H9 (cell line): Measurements from ENCODE around the gene LRRFIP1. TPM values are rescaled to one million over a fixed set of nuclear protein-coding genes. Genes with fewer than 3 reads are reported as not detected.

Experiments
- DNase-seq: peaks from one replicate; pipeline ENCODE4 v3.0.0-alpha.2; 2017
- H2AFZ ChIP-seq: one replicate; pipeline ENCODE4 v1.6.1; 2013; ENCODE audit warnings: mild to moderate bottlenecking, low read length, control low read depth, moderate library complexity
- H2AK5ac ChIP-seq: 2 replicates; pipeline ENCODE4 v1.6.1; 2013; ENCODE audit warnings: low read length, control low read depth, mixed read lengths; ENCODE audit not compliant: insufficient read length
- H2BK120ac ChIP-seq: one replicate; pipeline ENCODE4 v1.6.1; 2013; ENCODE audit warnings: low read depth, mild to moderate bottlenecking, low read length, control low read depth, inconsistent platforms; ENCODE audit not compliant: poor library complexity, severe bottlenecking
- H2BK12ac ChIP-seq: 2 replicates; pipeline ENCODE4 v1.6.1; 2013; ENCODE audit warnings: low read length, control low read depth, mixed read lengths, low read depth; ENCODE audit not compliant: insufficient read length
- H2BK15ac ChIP-seq: 2 replicates; pipeline ENCODE4 v1.6.1; 2013; ENCODE audit warnings: low read depth, low read length, control low read depth
- H2BK20ac ChIP-seq: one replicate; pipeline ENCODE4 v1.6.1; 2013; ENCODE audit warnings: low read depth, mild to moderate bottlenecking, low read length, control low read depth, inconsistent platforms; ENCODE audit not compliant: poor library complexity, severe bottlenecking
- H2BK5ac ChIP-seq: 2 replicates; pipeline ENCODE4 v1.6.1; 2013; ENCODE audit warnings: low read length, control low read depth, mixed read lengths; ENCODE audit not compliant: insufficient read length
- H3K14ac ChIP-seq: 2 replicates; pipeline ENCODE4 v1.6.1; 2013; ENCODE audit warnings: low read length, control low read depth; ENCODE audit not compliant: insufficient read depth
- H3K18ac ChIP-seq: 2 replicates; pipeline ENCODE4 v1.6.1; 2013; ENCODE audit warnings: low read depth, mild to moderate bottlenecking, mixed read lengths, low read length, control low read depth; ENCODE audit not compliant: insufficient read length
- H3K23ac ChIP-seq: 2 replicates; pipeline ENCODE4 v1.6.1; 2013; ENCODE audit warnings: low read length, control low read depth, mixed read lengths, low read depth; ENCODE audit not compliant: insufficient read length
- H3K23me2 ChIP-seq: 2 replicates; pipeline ENCODE4 v1.6.1; 2013; ENCODE audit warnings: low read depth, mild to moderate bottlenecking, mixed read lengths, low read length, control low read depth; ENCODE audit not compliant: insufficient read length, poor library complexity, severe bottlenecking
- H3K27ac ChIP-seq: 2 replicates; pipeline ENCODE4 v1.5.1; 2013; ENCODE audit warnings: low read length, control low read depth, mixed read lengths, low read depth; ENCODE audit not compliant: insufficient read length
- H3K27me3 ChIP-seq: 2 replicates; pipeline ENCODE4 v1.6.1; 2013; ENCODE audit warnings: low read length, control low read depth, inconsistent platforms; ENCODE audit not compliant: insufficient read depth
- H3K4ac ChIP-seq: 2 replicates; pipeline ENCODE4 v1.6.1; 2013; ENCODE audit warnings: low read depth, mild to moderate bottlenecking, control low read depth, inconsistent platforms, low read length, moderate library complexity
- H3K4me1 ChIP-seq: 2 replicates; pipeline ENCODE4 v1.6.1; 2013; ENCODE audit warnings: low read length, control low read depth, inconsistent platforms; ENCODE audit not compliant: insufficient read depth
- H3K4me2 ChIP-seq: 2 replicates; pipeline ENCODE4 v1.6.1; 2013; ENCODE audit warnings: low read length, control low read depth, mixed read lengths; ENCODE audit not compliant: insufficient read length, insufficient read depth
- H3K56ac ChIP-seq: 2 replicates; pipeline ENCODE4 v1.6.1; 2013; ENCODE audit warnings: low read depth, mild to moderate bottlenecking, mixed read lengths, low read length, control low read depth; ENCODE audit not compliant: insufficient read length
- H3K79me1 ChIP-seq: 2 replicates; pipeline ENCODE4 v1.6.1; 2013; ENCODE audit warnings: low read depth, mild to moderate bottlenecking, moderate library complexity, low read length, control low read depth, inconsistent platforms; ENCODE audit not compliant: insufficient read depth, poor library complexity, severe bottlenecking
- H3K79me2 ChIP-seq: 2 replicates; pipeline ENCODE4 v1.6.1; 2013; ENCODE audit warnings: low read length, control low read depth, inconsistent platforms; ENCODE audit not compliant: insufficient read depth
- H3K9ac ChIP-seq: 2 replicates; pipeline ENCODE4 v1.6.1; 2013; ENCODE audit warnings: low read length, control low read depth, mixed read lengths; ENCODE audit not compliant: insufficient read length; ENCODE audit errors: extremely low read depth
- H3K9me3 ChIP-seq: one replicate; pipeline ENCODE4 v1.6.1; 2013; ENCODE audit warnings: low read depth, low read length, inconsistent platforms; ENCODE audit not compliant: control insufficient read depth
- H3T11ph ChIP-seq: one replicate; pipeline ENCODE4 v1.6.1; 2013; ENCODE audit warnings: mild to moderate bottlenecking, low read length, control low read depth, inconsistent platforms
- H4K20me1 ChIP-seq: one replicate; pipeline ENCODE4 v1.6.1; 2013; ENCODE audit not compliant: control insufficient read depth, insufficient read length, insufficient read depth
- H4K5ac ChIP-seq: 2 replicates; pipeline ENCODE4 v1.6.1; 2013; ENCODE audit warnings: low read depth, mild to moderate bottlenecking, mixed read lengths, low read length, control low read depth; ENCODE audit not compliant: insufficient read length
- H4K8ac ChIP-seq: replicated peaks from 2 replicates; pipeline ENCODE4 v1.6.1; 2013; ENCODE audit warnings: low read length, control low read depth, mixed read lengths, low read depth; ENCODE audit not compliant: insufficient read length
- H4K91ac ChIP-seq: 2 replicates; pipeline ENCODE4 v1.6.1; 2013; ENCODE audit warnings: low read depth, mild to moderate bottlenecking, moderate library complexity, mixed read lengths, low read length, control low read depth; ENCODE audit not compliant: insufficient read length
- H3K27ac Mint-ChIP-seq, 3 experiments: 2 replicates in 2 of 3; 3 replicates in 1 of 3; pipeline ENCODE4 v1.8.0; 2020 to 2021; ENCODE audit warnings: mixed read lengths in 3 of 3, mild to moderate bottlenecking in 1 of 3, moderate library complexity in 1 of 3
- H3K27me3 Mint-ChIP-seq: 2 replicates; pipeline ENCODE4 v1.8.0; 2021; ENCODE audit warnings: low read depth, mild to moderate bottlenecking, moderate library complexity, mixed read lengths
- H3K36me3 Mint-ChIP-seq, 3 experiments: 2 replicates in 2 of 3; 3 replicates in 1 of 3; pipeline ENCODE4 v1.8.0; 2020 to 2021; ENCODE audit warnings: low read depth in 3 of 3, mixed read lengths in 3 of 3; ENCODE audit not compliant: insufficient read depth in 1 of 3
- H3K4me1 Mint-ChIP-seq, 2 experiments: 2 replicates each; pipeline ENCODE4 v1.8.0; 2020; ENCODE audit warnings: mixed read lengths in 2 of 2
- H3K4me3 Mint-ChIP-seq, 2 experiments: 2 replicates in 1 of 2; 3 replicates in 1 of 2; pipeline ENCODE4 v1.8.0; 2020 to 2021; ENCODE audit warnings: mild to moderate bottlenecking in 2 of 2, mixed read lengths in 2 of 2, moderate library complexity in 1 of 2
- H3K9me3 Mint-ChIP-seq, 2 experiments: 2 replicates in 1 of 2; 3 replicates in 1 of 2; pipeline ENCODE4 v1.8.0; 2020; ENCODE audit warnings: mild to moderate bottlenecking in 2 of 2, mixed read lengths in 2 of 2, moderate library complexity in 1 of 2
- WGBS: extraction: QIAGEN DNeasy Blood & Tissue Kit; methylation state at CpG from one replicate; pipeline ENCODE4 v1.1.7; 2013; ENCODE audit warnings: missing lambda C conversion rate, low lambda C conversion rate, mixed read lengths; ENCODE audit not compliant: insufficient read length; ENCODE audit errors: extremely low coverage; 5-methylcytosine and 5-hydroxymethylcytosine counted together
- total RNA-seq: library from RNA; stranded (reverse); gene quantifications from 2 replicates; pipeline ENCODE4 v1.2.1, GENCODE V29; 2021
- TF ChIP-seq, protein P1 (sequence below): fragments of 200-600 bp; sonication (generic); conservative IDR thresholded peaks from 3 replicates; pipeline ENCODE4 v1.8.0; 2021; ENCODE audit warnings: antibody characterized with exemption, mild to moderate bottlenecking

The LRRFIP1 gene
- total RNA-seq, 1 experiment from 2014 or later, result 38.5 TPM

- Histone ChIP-seq H3K56ac (no peak overlapping the region), H3K4me2 (no peak overlapping the region), H3K23ac (no peak overlapping the region), H3K4ac (no peak overlapping the region), H3K27me3 (no peaks in the 10 kb centered on the region), H2BK5ac (no peak overlapping the region), H2BK12ac (no peak overlapping the region), H2BK20ac (no peak overlapping the region), H4K20me1 (no peaks in the 10 kb centered on the region), H3K79me2 (no peaks in the 10 kb centered on the region), H3K18ac (no peak overlapping the region), H2BK15ac (no peak overlapping the region), H3K27ac (no peak overlapping the region), H3K23me2 (no peaks in the 10 kb centered on the region), H2AK5ac (no peak overlapping the region), H2AFZ (no peak overlapping the region), H3K79me1 (no peaks in the 10 kb centered on the region), H4K5ac (no peak overlapping the region), H4K8ac (no peak overlapping the region), H3K9ac (no peak overlapping the region), H4K91ac (no peak overlapping the region), H3K4me1 (no peaks in the 10 kb centered on the region), H3K9me3 (peaks cover 9% of the 10 kb centered on the region), H3T11ph (no peak overlapping the region), H3K14ac (no peak overlapping the region), H2BK120ac (no peak overlapping the region)
- no peak for DNase-seq
- Mint-ChIP-seq H3K4me3 (no peak overlapping the region), H3K27me3 (peaks cover 2% of the 10 kb centered on the region; the same call in 1 of the 2 replicates), H3K4me1 (peaks cover 0 to 4% of the 10 kb centered on the region in 2 experiments; a peak in 2 of 4 replicates), H3K9me3 (peaks cover 19 to 20% of the 10 kb centered on the region in 2 experiments), H3K36me3 (peaks cover 13 to 21% (median 19%) of the 10 kb centered on the region in 3 experiments), H3K27ac (no peak overlapping the region)
- WGBS, result no CpG with 5 or more reads among the region's 4 CpGs
- TF ChIP-seq, protein P1, sequence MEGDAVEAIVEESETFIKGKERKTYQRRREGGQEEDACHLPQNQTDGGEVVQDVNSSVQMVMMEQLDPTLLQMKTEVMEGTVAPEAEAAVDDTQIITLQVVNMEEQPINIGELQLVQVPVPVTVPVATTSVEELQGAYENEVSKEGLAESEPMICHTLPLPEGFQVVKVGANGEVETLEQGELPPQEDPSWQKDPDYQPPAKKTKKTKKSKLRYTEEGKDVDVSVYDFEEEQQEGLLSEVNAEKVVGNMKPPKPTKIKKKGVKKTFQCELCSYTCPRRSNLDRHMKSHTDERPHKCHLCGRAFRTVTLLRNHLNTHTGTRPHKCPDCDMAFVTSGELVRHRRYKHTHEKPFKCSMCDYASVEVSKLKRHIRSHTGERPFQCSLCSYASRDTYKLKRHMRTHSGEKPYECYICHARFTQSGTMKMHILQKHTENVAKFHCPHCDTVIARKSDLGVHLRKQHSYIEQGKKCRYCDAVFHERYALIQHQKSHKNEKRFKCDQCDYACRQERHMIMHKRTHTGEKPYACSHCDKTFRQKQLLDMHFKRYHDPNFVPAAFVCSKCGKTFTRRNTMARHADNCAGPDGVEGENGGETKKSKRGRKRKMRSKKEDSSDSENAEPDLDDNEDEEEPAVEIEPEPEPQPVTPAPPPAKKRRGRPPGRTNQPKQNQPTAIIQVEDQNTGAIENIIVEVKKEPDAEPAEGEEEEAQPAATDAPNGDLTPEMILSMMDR, result no peak
Measured at GRCh38 chr2:237790353-237790752, 163.0 kb downstream of the LRRFIP1 start.
